GM19397 (cell line): ENCODE data around the gene ISCA2.
A peak's percentile ranks its signal among the peaks of the same experiment; 100 is the strongest.

Source experiments
- ATAC-seq: cut with Tn5 transposase; IDR thresholded peaks from one replicate; pipeline ENCODE4 v1.9.1; 2021; ENCODE audit warnings: mild to moderate bottlenecking, moderate library complexity; ENCODE audit not compliant: unreplicated experiment

ISCA2 gene

GRCh38 chr14:74480046-74480445 lies 13.5 kb upstream of the ISCA2 start:
- no peak for ATAC-seq

- no peak for ATAC-seq
Measured at GRCh38 chr14:74482571-74482970, 11.0 kb upstream of the ISCA2 start.

GRCh38 chr14:74483321-74483720 lies 10.2 kb upstream of the ISCA2 start:
- no peak for ATAC-seq

GRCh38 chr14:74486164-74486563 lies 7.4 kb upstream of the ISCA2 start:
- no peak for ATAC-seq

- no peak for ATAC-seq
Measured at GRCh38 chr14:74488786-74489397, 4.7 kb upstream of the ISCA2 start.

GRCh38 chr14:74490486-74490885 lies 3.1 kb upstream of the ISCA2 start:
- ATAC-seq, result no peak

GRCh38 chr14:74491956-74492775 lies 1.4 kb upstream of the ISCA2 start:
- no peak for ATAC-seq

- ATAC-seq, result peak; percentile 15
Measured at GRCh38 chr14:74492776-74493342, 706 bp upstream of the ISCA2 start, which contains the start of gene NPC2. NPC2 (minus strand) TSS chr14:74493305; CDS start chr14:74493274, 31 bp downstream.

GRCh38 chr14:74495356-74495755 lies 1.8 kb downstream of the ISCA2 start:
- ATAC-seq, result no peak

GRCh38 chr14:74500417-74501134 lies 7.0 kb downstream of the ISCA2 start:
- ATAC-seq, result no peak

GRCh38 chr14:74501135-74501614 lies 7.6 kb downstream of the ISCA2 start:
- ATAC-seq, result no peak

- ATAC-seq, result no peak
Measured at GRCh38 chr14:74501691-74502090, 8.1 kb downstream of the ISCA2 start.

- no peak for ATAC-seq
Measured at GRCh38 chr14:74502236-74503019, 8.9 kb downstream of the ISCA2 start.

- no peak for ATAC-seq
Measured at GRCh38 chr14:74503291-74503937, 9.8 kb downstream of the ISCA2 start.

- ATAC-seq, result no peak
Measured at GRCh38 chr14:74503938-74504335, 10.4 kb downstream of the ISCA2 start.

- no peak for ATAC-seq
Measured at GRCh38 chr14:74504412-74504811, 10.8 kb downstream of the ISCA2 start.

GRCh38 chr14:74504874-74505720 lies 11.5 kb downstream of the ISCA2 start:
- no peak for ATAC-seq

GRCh38 chr14:74505831-74506230 lies 12.3 kb downstream of the ISCA2 start:
- no peak for ATAC-seq

GRCh38 chr14:74506411-74506851 lies 12.9 kb downstream of the ISCA2 start:
- no peak for ATAC-seq
